Mesodermal cell (in vitro differentiated cells): ENCODE measurements around the gene CRYBB1.
"Not testable (repeated sequence)": the region's sequence is repeated elsewhere in the genome, so short reads cannot be mapped to it uniquely, and the experiment has no call there.

Experiments used
- H3K27ac ChIP-seq: 2 replicates; pipeline ENCODE4 v1.7.0; 2013; ENCODE audit warnings: mild to moderate bottlenecking, low read depth, low read length, moderate library complexity; ENCODE audit not compliant: severe bottlenecking
- H3K36me3 ChIP-seq: 2 replicates; pipeline ENCODE4 v1.7.1; 2013; ENCODE audit warnings: mild to moderate bottlenecking, low read length, moderate library complexity; ENCODE audit not compliant: control insufficient read depth, insufficient read depth
- H3K4me1 ChIP-seq: one replicate; pipeline ENCODE4 v1.7.1; 2013; ENCODE audit warnings: mild to moderate bottlenecking, low read length; ENCODE audit not compliant: insufficient read depth, control insufficient read depth, poor library complexity, severe bottlenecking
- H3K4me3 ChIP-seq: 2 replicates; pipeline ENCODE4 v1.7.0; 2013; ENCODE audit warnings: low read length, control low read depth, mild to moderate bottlenecking; ENCODE audit not compliant: insufficient read depth, poor library complexity, severe bottlenecking; ENCODE audit errors: extremely low read depth
- H3K9me3 ChIP-seq: 2 replicates; pipeline ENCODE4 v1.7.1; 2013; ENCODE audit warnings: mild to moderate bottlenecking, low read length, moderate library complexity; ENCODE audit not compliant: control insufficient read depth
- WGBS, 2 experiments: methylation state at CpG; one replicate each; pipeline ENCODE4 v1.1.5; 2013; ENCODE audit warnings: missing lambda C conversion rate in 2 of 2; ENCODE audit not compliant: insufficient coverage in 2 of 2; 5-methylcytosine and 5-hydroxymethylcytosine counted together

The CRYBB1 gene

GRCh38 chr22:26616650-26617049, 1.2 kb downstream of the CRYBB1 start:
- Histone ChIP-seq H3K4me1 (peaks cover 22% of the 10 kb centered on the region), H3K9me3 (no peaks in the 10 kb centered on the region), H3K4me3 (no peak overlapping the region), H3K27ac (no peak overlapping the region), H3K36me3 (no peaks in the 10 kb centered on the region)
- 20% methylated on average over 1 of the region's 2 CpGs; no CpG with 5 or more reads in 1 of the 2 experiments for WGBS, 2 experiments

GRCh38 chr22:26615830-26616435, 1.9 kb downstream of the CRYBB1 start:
- H3K27ac ChIP-seq = no peak overlapping the region
- WGBS, 2 experiments = 87 to 91% methylated on average over 10 of the region's 11 CpGs
- no peaks in the 10 kb centered on the region for H3K9me3 ChIP-seq
- no peaks in the 10 kb centered on the region for H3K36me3 ChIP-seq
- H3K4me1 ChIP-seq = peaks cover 22% of the 10 kb centered on the region
- no peak overlapping the region for H3K4me3 ChIP-seq

GRCh38 chr22:26615149-26615548, 2.7 kb downstream of the CRYBB1 start:
- Histone ChIP-seq H3K9me3 (no peaks in the 10 kb centered on the region), H3K4me1 (peaks cover 22% of the 10 kb centered on the region), H3K27ac (no peak overlapping the region), H3K36me3 (no peaks in the 10 kb centered on the region), H3K4me3 (no peak overlapping the region)
- WGBS, 2 experiments = 50 to 53% methylated on average over 2 of the region's 5 CpGs

- H3K4me1 ChIP-seq = peaks cover 22% of the 10 kb centered on the region
- no peak overlapping the region for H3K4me3 ChIP-seq
- H3K9me3 ChIP-seq = no peaks in the 10 kb centered on the region
- no peak overlapping the region for H3K27ac ChIP-seq
- 33 to 35% methylated on average over 8 of the region's 14 CpGs for WGBS, 2 experiments
- no peaks in the 10 kb centered on the region for H3K36me3 ChIP-seq
Observed at GRCh38 chr22:26614322-26614721, 3.5 kb downstream of the CRYBB1 start.

- H3K27ac ChIP-seq, H3K9me3 ChIP-seq, H3K4me3 ChIP-seq, H3K36me3 ChIP-seq: not testable (repeated sequence)
- 12 to 18% methylated on average over 6 to 7 of the region's 10 CpGs for WGBS, 2 experiments
- H3K4me1 ChIP-seq = peaks cover 22% of the 10 kb centered on the region
Observed at GRCh38 chr22:26613753-26614152, 4.1 kb downstream of the CRYBB1 start.

GRCh38 chr22:26612652-26613051, 5.2 kb downstream of the CRYBB1 start:
- H3K4me3 ChIP-seq = no peak overlapping the region
- no peak overlapping the region for H3K27ac ChIP-seq
- H3K4me1 ChIP-seq = peaks cover 17% of the 10 kb centered on the region
- no peaks in the 10 kb centered on the region for H3K9me3 ChIP-seq
- no peaks in the 10 kb centered on the region for H3K36me3 ChIP-seq
- 78 to 86% methylated on average over 4 of the region's 4 CpGs for WGBS, 2 experiments

- Histone ChIP-seq H3K4me1 (peaks cover under 1% of the 10 kb centered on the region), H3K36me3 (no peaks in the 10 kb centered on the region), H3K27ac (no peak overlapping the region), H3K9me3 (no peaks in the 10 kb centered on the region), H3K4me3 (no peak overlapping the region)
- 95 to 100% methylated on average over 1 to 2 of the region's 2 CpGs for WGBS, 2 experiments
Observed at GRCh38 chr22:26610996-26611395, 6.8 kb downstream of the CRYBB1 start.

GRCh38 chr22:26610072-26610958, 7.5 kb downstream of the CRYBB1 start:
- 78 to 82% methylated on average over 9 to 11 of the region's 12 CpGs for WGBS, 2 experiments
- Histone ChIP-seq H3K9me3 (no peaks in the 10 kb centered on the region), H3K27ac (no peak overlapping the region), H3K4me3 (no peak overlapping the region), H3K36me3 (no peaks in the 10 kb centered on the region), H3K4me1 (no peaks in the 10 kb centered on the region)

- H3K4me1 ChIP-seq = no peaks in the 10 kb centered on the region
- H3K9me3 ChIP-seq = no peaks in the 10 kb centered on the region
- no peak overlapping the region for H3K4me3 ChIP-seq
- H3K27ac ChIP-seq = no peak overlapping the region
- WGBS, 2 experiments = 96 to 97% methylated on average over 2 of the region's 2 CpGs
- no peaks in the 10 kb centered on the region for H3K36me3 ChIP-seq
Observed at GRCh38 chr22:26609287-26609686, 8.5 kb downstream of the CRYBB1 start.

GRCh38 chr22:26608129-26608528, 9.7 kb downstream of the CRYBB1 start:
- no peaks in the 10 kb centered on the region for H3K36me3 ChIP-seq

GRCh38 chr22:26606611-26607010, 11.2 kb downstream of the CRYBB1 start:
- 94 to 100% methylated on average over 1 to 3 of the region's 4 CpGs for WGBS, 2 experiments

More at GRCh38 chr22:26608129-26608528, 9.7 kb downstream of the CRYBB1 start:
- no peak overlapping the region for H3K27ac ChIP-seq
- H3K4me3 ChIP-seq = no peak overlapping the region
- no peaks in the 10 kb centered on the region for H3K9me3 ChIP-seq
- 48% methylated on average over 2 of the region's 2 CpGs; no CpG with 5 or more reads in 1 of the 2 experiments for WGBS, 2 experiments
- no peaks in the 10 kb centered on the region for H3K4me1 ChIP-seq

More at GRCh38 chr22:26606611-26607010, 11.2 kb downstream of the CRYBB1 start:
- Histone ChIP-seq H3K4me1 (no peaks in the 10 kb centered on the region), H3K27ac (no peak overlapping the region), H3K36me3 (no peaks in the 10 kb centered on the region), H3K9me3 (no peaks in the 10 kb centered on the region), H3K4me3 (no peak overlapping the region)
